Liver (tissue), 3 donors: ENCODE measurements around the gene PDGFC.

ENCODE experiments used
- TAF1 ChIP-seq: conservative IDR thresholded peaks from 2 replicates; pipeline ENCODE4 v1.6.1; 2016; ENCODE audit warnings: antibody characterized with exemption, mild to moderate bottlenecking
- TF ChIP-seq, protein P1 (sequence below): fragments of 150-350 bp; IDR thresholded peaks from 2 replicates; pipeline ENCODE4 v1.5.1; 2017; ENCODE audit warnings: improper control_type of control experiment, low read depth, low read length; ENCODE audit not compliant: missing input control
- donor health status: healthy.
- donor health status: healthy.

DNA sequence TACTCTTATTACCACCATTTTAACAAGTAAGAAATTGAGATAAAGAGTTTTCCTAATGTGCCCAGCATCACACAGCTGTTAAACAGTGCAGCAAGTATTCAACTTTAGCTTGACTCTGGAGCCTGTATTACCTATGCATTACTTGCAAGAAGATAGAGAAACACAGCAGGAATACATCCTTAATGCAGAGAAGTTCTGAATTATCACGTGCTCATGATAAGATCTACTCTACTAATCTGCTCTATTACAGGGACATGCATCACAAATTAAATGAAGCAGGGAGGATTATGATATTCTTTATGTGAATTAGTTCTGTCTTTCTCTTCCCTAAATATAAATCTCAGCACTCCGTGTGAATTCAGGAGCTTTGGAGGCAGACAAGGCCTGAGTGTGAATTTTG lies 39.0 kb upstream of the PDGFC start:
- TF ChIP-seq, protein P1, sequence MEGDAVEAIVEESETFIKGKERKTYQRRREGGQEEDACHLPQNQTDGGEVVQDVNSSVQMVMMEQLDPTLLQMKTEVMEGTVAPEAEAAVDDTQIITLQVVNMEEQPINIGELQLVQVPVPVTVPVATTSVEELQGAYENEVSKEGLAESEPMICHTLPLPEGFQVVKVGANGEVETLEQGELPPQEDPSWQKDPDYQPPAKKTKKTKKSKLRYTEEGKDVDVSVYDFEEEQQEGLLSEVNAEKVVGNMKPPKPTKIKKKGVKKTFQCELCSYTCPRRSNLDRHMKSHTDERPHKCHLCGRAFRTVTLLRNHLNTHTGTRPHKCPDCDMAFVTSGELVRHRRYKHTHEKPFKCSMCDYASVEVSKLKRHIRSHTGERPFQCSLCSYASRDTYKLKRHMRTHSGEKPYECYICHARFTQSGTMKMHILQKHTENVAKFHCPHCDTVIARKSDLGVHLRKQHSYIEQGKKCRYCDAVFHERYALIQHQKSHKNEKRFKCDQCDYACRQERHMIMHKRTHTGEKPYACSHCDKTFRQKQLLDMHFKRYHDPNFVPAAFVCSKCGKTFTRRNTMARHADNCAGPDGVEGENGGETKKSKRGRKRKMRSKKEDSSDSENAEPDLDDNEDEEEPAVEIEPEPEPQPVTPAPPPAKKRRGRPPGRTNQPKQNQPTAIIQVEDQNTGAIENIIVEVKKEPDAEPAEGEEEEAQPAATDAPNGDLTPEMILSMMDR: no peak
- TF ChIP-seq TAF1: no peak
